Transverse colon (tissue), 3 donors: Measurements from ENCODE around the gene KRT1.

Source experiments
- POLR2A ChIP-seq: fragments of 450-650 bp; IDR thresholded peaks from one replicate; pipeline ENCODE4 v1.6.1; 2016; ENCODE audit warnings: antibody characterized with exemption, mild to moderate bottlenecking, moderate library complexity
- TF ChIP-seq, protein P1 (sequence below), 5 experiments: fragments of 200-600 bp in 3 of 5; fragments of 450-650 bp in 2 of 5; sonication (generic) in 3 of 5; IDR thresholded peaks; 1 replicate in 2 of 5; 2 replicates in 3 of 5; pipeline ENCODE4 v1.5.1; 2016 to 2017; ENCODE audit warnings: antibody characterized with exemption in 5 of 5, inconsistent platforms in 3 of 5, mild to moderate bottlenecking in 2 of 5, moderate library complexity in 1 of 5

- TF ChIP-seq, protein P1, sequence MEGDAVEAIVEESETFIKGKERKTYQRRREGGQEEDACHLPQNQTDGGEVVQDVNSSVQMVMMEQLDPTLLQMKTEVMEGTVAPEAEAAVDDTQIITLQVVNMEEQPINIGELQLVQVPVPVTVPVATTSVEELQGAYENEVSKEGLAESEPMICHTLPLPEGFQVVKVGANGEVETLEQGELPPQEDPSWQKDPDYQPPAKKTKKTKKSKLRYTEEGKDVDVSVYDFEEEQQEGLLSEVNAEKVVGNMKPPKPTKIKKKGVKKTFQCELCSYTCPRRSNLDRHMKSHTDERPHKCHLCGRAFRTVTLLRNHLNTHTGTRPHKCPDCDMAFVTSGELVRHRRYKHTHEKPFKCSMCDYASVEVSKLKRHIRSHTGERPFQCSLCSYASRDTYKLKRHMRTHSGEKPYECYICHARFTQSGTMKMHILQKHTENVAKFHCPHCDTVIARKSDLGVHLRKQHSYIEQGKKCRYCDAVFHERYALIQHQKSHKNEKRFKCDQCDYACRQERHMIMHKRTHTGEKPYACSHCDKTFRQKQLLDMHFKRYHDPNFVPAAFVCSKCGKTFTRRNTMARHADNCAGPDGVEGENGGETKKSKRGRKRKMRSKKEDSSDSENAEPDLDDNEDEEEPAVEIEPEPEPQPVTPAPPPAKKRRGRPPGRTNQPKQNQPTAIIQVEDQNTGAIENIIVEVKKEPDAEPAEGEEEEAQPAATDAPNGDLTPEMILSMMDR (IDR thresholded peaks at IDR 0.05) = no peak
- TF ChIP-seq POLR2A = no peak
Measured at GRCh38 chr12:52636189-52636588, 44.0 kb downstream of the KRT1 start.
